Measurements from ENCODE around the gene SGTA.
"Not testable (repeated sequence)": the region's sequence is repeated elsewhere in the genome, so short reads cannot be mapped to it uniquely, and the experiment has no call there.

SGTA gene

GRCh38 chr19:2819540-2820111 lies 36.6 kb upstream of the SGTA start, which contains the start of gene ZNF554:
Gene ZNF554 (plus strand): TSS chr19:2819868. CDS start chr19:2820072, 204 bp downstream.
- Histone ChIP-seq H3K4me1 (peaks cover 6 to 27% (median 21%) of the 10 kb centered on the region in 10 experiments; a peak in 18 of 20 replicates), H3K36me3 (peaks cover 0 to 41% (median 19%) of the 10 kb centered on the region in 11 experiments; a peak in 15 of 22 replicates), H3K27me3 (no peaks in the 10 kb centered on the region), H3K4me2 (peak within 1 kb of the TSS; percentile 89 to 100 (median 97)), H3K9ac (peak within 1 kb of the TSS; percentile 77 to 91 (median 85)), H3K27ac (peak within 1 kb of the TSS; percentile 61 to 79 (median 71)), H3K9me3 (replicated peaks in 1 of 11) (peaks cover 11 to 29% (median 21%) of the 10 kb centered on the region in 11 experiments; a peak in 15 of 22 replicates), H4K20me1 (peaks cover 0 to 18% (median 0%) of the 10 kb centered on the region in 11 experiments; a peak in 3 of 22 replicates), H3K4me3 (peak within 1 kb of the TSS; percentile 80 to 98 (median 88))
- no peak for TF ChIP-seq Cebpa-rat (IDR thresholded peaks at IDR 0.05)

GRCh38 chr19:2817237-2817829 lies 34.3 kb upstream of the SGTA start:
- H3K27me3 ChIP-seq; H3K9ac ChIP-seq; H3K4me3 ChIP-seq; H3K27ac ChIP-seq; H3K4me2 ChIP-seq; H3K9me3 ChIP-seq (replicated peaks in 1 of 11): not testable (repeated sequence)
- H3K36me3 ChIP-seq, result peaks cover 11 to 44% (median 29%) of the 10 kb centered on the region in 11 experiments; a peak in 21 of 22 replicates
- H4K20me1 ChIP-seq, result peaks cover 0 to 41% (median 7%) of the 10 kb centered on the region in 11 experiments; a peak in 10 of 22 replicates
- peaks cover 6 to 17% (median 11%) of the 10 kb centered on the region in 10 experiments; a peak in 18 of 20 replicates for H3K4me1 ChIP-seq

GRCh38 chr19:2816641-2817040 lies 33.6 kb upstream of the SGTA start:
- Histone ChIP-seq H3K9ac (no peak overlapping the region), H3K9me3 (replicated peaks in 1 of 11) (peaks cover 0 to 4% (median 0%) of the 10 kb centered on the region in 11 experiments; a peak in 2 of 22 replicates), H3K27ac (peak overlapping the region in 1 of 11 experiments; percentile 36; a peak in 1 of 22 replicates)

GRCh38 chr19:2815923-2816322 lies 32.9 kb upstream of the SGTA start:
- no peak for TF ChIP-seq Cebpa-rat (IDR thresholded peaks at IDR 0.05)
- H3K27ac ChIP-seq, result peak overlapping the region in 1 of 11 experiments; percentile 36; a peak in 2 of 22 replicates

More at GRCh38 chr19:2816641-2817040, 33.6 kb upstream of the SGTA start:
- H3K4me3 ChIP-seq, result no peak overlapping the region
- no peak for TF ChIP-seq Cebpa-rat (IDR thresholded peaks at IDR 0.05)
- H3K27me3 ChIP-seq, result no peaks in the 10 kb centered on the region
- peaks cover 11 to 45% (median 36%) of the 10 kb centered on the region in 11 experiments; a peak in 21 of 22 replicates for H3K36me3 ChIP-seq
- peaks cover 6 to 24% (median 12%) of the 10 kb centered on the region in 10 experiments; a peak in 18 of 20 replicates for H3K4me1 ChIP-seq
- peaks cover 0 to 48% (median 13%) of the 10 kb centered on the region in 11 experiments; a peak in 13 of 22 replicates for H4K20me1 ChIP-seq
- H3K4me2 ChIP-seq, result no peak overlapping the region

GRCh38 chr19:2815191-2815614 lies 32.1 kb upstream of the SGTA start:
- H3K36me3 ChIP-seq, result peaks cover 11 to 59% (median 45%) of the 10 kb centered on the region in 11 experiments; a peak in 21 of 22 replicates
- peaks cover under 1 to 29% (median 14%) of the 10 kb centered on the region in 10 experiments; a peak in 19 of 20 replicates for H3K4me1 ChIP-seq
- no peak overlapping the region for H3K4me3 ChIP-seq
- no peak overlapping the region for H3K4me2 ChIP-seq
- no peak for TF ChIP-seq Cebpa-rat (IDR thresholded peaks at IDR 0.05)
- H3K27ac ChIP-seq, result no peak overlapping the region
- peaks cover 0 to 10% (median 0%) of the 10 kb centered on the region in 11 experiments; a peak in 7 of 22 replicates for H3K27me3 ChIP-seq
- peaks cover 0 to 4% (median 0%) of the 10 kb centered on the region in 11 experiments; a peak in 2 of 22 replicates for H3K9me3 ChIP-seq (replicated peaks in 1 of 11)
- H3K9ac ChIP-seq, result no peak overlapping the region
- H4K20me1 ChIP-seq, result peaks cover 0 to 63% (median 27%) of the 10 kb centered on the region in 11 experiments; a peak in 20 of 22 replicates

More at GRCh38 chr19:2815923-2816322, 32.9 kb upstream of the SGTA start:
- H3K9me3 ChIP-seq (replicated peaks in 1 of 11), result peaks cover 0 to 4% (median 0%) of the 10 kb centered on the region in 11 experiments; a peak in 2 of 22 replicates
- peaks cover 0 to 55% (median 20%) of the 10 kb centered on the region in 11 experiments; a peak in 19 of 22 replicates for H4K20me1 ChIP-seq
- H3K4me3 ChIP-seq, result no peak overlapping the region
- H3K9ac ChIP-seq, result no peak overlapping the region
- H3K4me2 ChIP-seq, result no peak overlapping the region
- peaks cover 6 to 29% (median 14%) of the 10 kb centered on the region in 10 experiments; a peak in 18 of 20 replicates for H3K4me1 ChIP-seq
- peaks cover 0 to 3% (median 0%) of the 10 kb centered on the region in 11 experiments; a peak in 4 of 22 replicates for H3K27me3 ChIP-seq
- H3K36me3 ChIP-seq, result peaks cover 11 to 52% (median 42%) of the 10 kb centered on the region in 11 experiments; a peak in 21 of 22 replicates

- Histone ChIP-seq H4K20me1 (peaks cover 0 to 70% (median 35%) of the 10 kb centered on the region in 11 experiments; a peak in 20 of 22 replicates), H3K9ac (no peak overlapping the region), H3K27me3 (peaks cover 0 to 18% (median 0%) of the 10 kb centered on the region in 11 experiments; a peak in 7 of 22 replicates), H3K4me2 (no peak overlapping the region), H3K36me3 (peaks cover 13 to 67% (median 52%) of the 10 kb centered on the region in 11 experiments), H3K9me3 (replicated peaks in 1 of 11) (peaks cover 0 to 4% (median 0%) of the 10 kb centered on the region in 11 experiments; a peak in 2 of 22 replicates), H3K27ac (no peak overlapping the region), H3K4me1 (peaks cover 0 to 35% (median 20%) of the 10 kb centered on the region in 10 experiments; a peak in 17 of 20 replicates), H3K4me3 (no peak overlapping the region)
- TF ChIP-seq Cebpa-rat (IDR thresholded peaks at IDR 0.05), result no peak
Observed at GRCh38 chr19:2814426-2814825, 31.4 kb upstream of the SGTA start.

GRCh38 chr19:2813235-2814160 lies 30.4 kb upstream of the SGTA start:
- Histone ChIP-seq H4K20me1 (peaks cover 0 to 80% (median 44%) of the 10 kb centered on the region in 11 experiments; a peak in 20 of 22 replicates), H3K4me3 (no peak overlapping the region), H3K27ac (no peak overlapping the region), H3K27me3 (peaks cover 0 to 28% (median 0%) of the 10 kb centered on the region in 11 experiments; a peak in 7 of 22 replicates), H3K4me1 (peaks cover 0 to 43% (median 27%) of the 10 kb centered on the region in 10 experiments; a peak in 16 of 20 replicates), H3K4me2 (no peak overlapping the region), H3K9ac (no peak overlapping the region), H3K9me3 (replicated peaks in 1 of 11) (peaks cover 0 to 3% (median 0%) of the 10 kb centered on the region in 11 experiments; a peak in 2 of 22 replicates), H3K36me3 (peaks cover 23 to 76% (median 61%) of the 10 kb centered on the region in 11 experiments)
- no peak for TF ChIP-seq Cebpa-rat (IDR thresholded peaks at IDR 0.05)

Data from BLaER1 treated with 17β-estradiol and CSF1 and Interleukin-3, amounts not matched to agents 10 nM and 100 nM (cell line).